DMS114 treated with DMSO at 0.1 percent for 48 hours (cell line): ENCODE data around the gene SCAMP1.
A peak's percentile ranks its signal among the peaks of the same experiment; 100 is the strongest.
"Not testable (repeated sequence)": the region's sequence is repeated elsewhere in the genome, so short reads cannot be mapped to it uniquely, and the experiment has no call there.

Experiments
- DNase-seq: peaks from one replicate; lab custom pipeline; 2025; ENCODE audit not compliant: unreplicated experiment; lab: John Stamatoyannopoulos, UW

The SCAMP1 gene

GRCh38 chr5:78419396-78419795 lies 59.0 kb downstream of the SCAMP1 start:
- DNase-seq = no peak

- no peak for DNase-seq
Measured at GRCh38 chr5:78420548-78420947, 60.1 kb downstream of the SCAMP1 start.

GRCh38 chr5:78424665-78425064 lies 64.2 kb downstream of the SCAMP1 start:
- DNase-seq = no peak

- no peak for DNase-seq
Measured at GRCh38 chr5:78429332-78429980, 69.0 kb downstream of the SCAMP1 start.

GRCh38 chr5:78430866-78431265 lies 70.4 kb downstream of the SCAMP1 start:
- no peak for DNase-seq

- no peak for DNase-seq
Measured at GRCh38 chr5:78433972-78434371, 73.6 kb downstream of the SCAMP1 start.

GRCh38 chr5:78447775-78448424 lies 87.5 kb downstream of the SCAMP1 start:
- DNase-seq = no peak

- no peak for DNase-seq
Measured at GRCh38 chr5:78449103-78449502, 88.7 kb downstream of the SCAMP1 start.

- DNase-seq = not testable (repeated sequence)
Measured at GRCh38 chr5:78457507-78457906, 97.1 kb downstream of the SCAMP1 start.

- no peak for DNase-seq
Measured at GRCh38 chr5:78458843-78459242, 98.4 kb downstream of the SCAMP1 start.

- DNase-seq = no peak
Measured at GRCh38 chr5:78467140-78467539, 106.7 kb downstream of the SCAMP1 start.

- peak; percentile 12 for DNase-seq
Measured at GRCh38 chr5:78467752-78468357, 107.4 kb downstream of the SCAMP1 start.

- DNase-seq = no peak
Measured at GRCh38 chr5:78471896-78472295, 111.5 kb downstream of the SCAMP1 start.

GRCh38 chr5:78472469-78473106 lies 112.2 kb downstream of the SCAMP1 start:
- no peak for DNase-seq

GRCh38 chr5:78473751-78474150 lies 113.3 kb downstream of the SCAMP1 start:
- DNase-seq = no peak

GRCh38 chr5:78475370-78475769 lies 115.0 kb downstream of the SCAMP1 start:
- DNase-seq = no peak

- no peak for DNase-seq
Measured at GRCh38 chr5:78476795-78477194, 116.4 kb downstream of the SCAMP1 start.

GRCh38 chr5:78482948-78483347 lies 122.5 kb downstream of the SCAMP1 start:
- no peak for DNase-seq

GRCh38 chr5:78483809-78484521 lies 123.5 kb downstream of the SCAMP1 start:
- no peak for DNase-seq

- no peak for DNase-seq
Measured at GRCh38 chr5:78486218-78486617, 125.8 kb downstream of the SCAMP1 start.

GRCh38 chr5:78487846-78488245 lies 127.4 kb downstream of the SCAMP1 start:
- DNase-seq = no peak
